Measurements from ENCODE around the gene SMIM24.

SMIM24 gene

GRCh38 chr19:3497757-3498520 lies 17.6 kb upstream of the SMIM24 start:
- no peak for DNase-seq

- no peak for DNase-seq
These were observed 16.3 kb upstream of the SMIM24 start for GRCh38 chr19:3496392-3497273.

GRCh38 chr19:3494559-3494958 lies 14.2 kb upstream of the SMIM24 start:
- DNase-seq, result no peak

- DNase-seq, result peak in 13 of 14 donors; percentile 24 to 95 (median 86)
These were observed 13.7 kb upstream of the SMIM24 start for GRCh38 chr19:3494051-3494450.

GRCh38 chr19:3493651-3494050 lies 13.3 kb upstream of the SMIM24 start:
- DNase-seq, result no peak

- DNase-seq, result no peak
These were observed 12.6 kb upstream of the SMIM24 start for GRCh38 chr19:3492919-3493318.

- DNase-seq, result no peak
These were observed 12.0 kb upstream of the SMIM24 start for GRCh38 chr19:3492131-3492839.

GRCh38 chr19:3491396-3492119 lies 11.2 kb upstream of the SMIM24 start:
- DNase-seq, result peak in 1 of 14 donors; percentile 28

GRCh38 chr19:3483226-3483628 lies 2.9 kb upstream of the SMIM24 start, which contains the start of gene SMIM44:
Gene SMIM44 (minus strand): TSS chr19:3483441. CDS start chr19:3483403, 38 bp downstream.
- no peak for DNase-seq

- no peak for DNase-seq
These were observed 2.3 kb upstream of the SMIM24 start for GRCh38 chr19:3482507-3483225.

GRCh38 chr19:3481241-3482090 lies 1.1 kb upstream of the SMIM24 start:
- DNase-seq, result no peak

GRCh38 chr19:3479834-3480215 lies 500 bp downstream of the SMIM24 start:
- no peak for DNase-seq

- peak in 1 of 14 donors; percentile 6 for DNase-seq
These were observed 1.0 kb downstream of the SMIM24 start for GRCh38 chr19:3479177-3479833.

GRCh38 chr19:3478409-3479176 lies 1.7 kb downstream of the SMIM24 start:
- no peak for DNase-seq

- DNase-seq, result no peak
These were observed 2.4 kb downstream of the SMIM24 start for GRCh38 chr19:3477951-3478350.

- no peak for DNase-seq
These were observed 2.8 kb downstream of the SMIM24 start for GRCh38 chr19:3477506-3477905.

GRCh38 chr19:3476830-3477229 lies 3.5 kb downstream of the SMIM24 start:
- no peak for DNase-seq

- DNase-seq, result no peak
These were observed 4.9 kb downstream of the SMIM24 start for GRCh38 chr19:3475449-3475848.

- no peak for DNase-seq
These were observed 5.7 kb downstream of the SMIM24 start for GRCh38 chr19:3474614-3475013.
